Kasumi-1 (cell line): ENCODE results near the gene NAMPT.
A peak's percentile ranks its signal among the peaks of the same experiment; 100 is the strongest.
"Not testable (repeated sequence)": the region's sequence is repeated elsewhere in the genome, so short reads cannot be mapped to it uniquely, and the experiment has no call there.

ENCODE experiments used
- DNase-seq, 2 experiments: peaks; one replicate each; lab custom pipeline; 2025; lab: John Stamatoyannopoulos, UW

The NAMPT gene

GRCh38 chr7:106284714-106285050 is at the start of gene NAMPT:
Gene NAMPT, minus strand, starts transcription at chr7:106284983. Its CDS starts 99 bp downstream, at chr7:106284884.
- no peak for DNase-seq

DNA sequence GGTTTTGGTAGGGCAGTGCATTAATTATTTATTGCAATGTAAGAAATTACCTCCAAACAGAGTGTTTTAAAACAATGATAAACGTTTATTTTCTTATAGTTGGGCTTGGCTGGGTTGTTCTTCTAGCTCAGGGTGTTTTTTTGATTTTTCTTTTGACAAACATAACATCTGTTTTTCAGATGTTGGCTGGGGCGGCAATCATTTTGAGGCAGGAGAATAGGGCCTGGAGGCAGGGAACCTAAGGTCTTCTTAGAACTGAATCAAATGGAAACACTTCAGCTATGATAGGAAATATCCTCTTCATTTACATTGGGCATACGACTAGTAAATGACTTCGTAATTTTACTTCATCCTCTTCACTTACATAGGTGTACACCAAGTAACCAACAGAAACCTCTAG is 47.4 kb upstream of the NAMPT start:
- no peak for DNase-seq

DNA sequence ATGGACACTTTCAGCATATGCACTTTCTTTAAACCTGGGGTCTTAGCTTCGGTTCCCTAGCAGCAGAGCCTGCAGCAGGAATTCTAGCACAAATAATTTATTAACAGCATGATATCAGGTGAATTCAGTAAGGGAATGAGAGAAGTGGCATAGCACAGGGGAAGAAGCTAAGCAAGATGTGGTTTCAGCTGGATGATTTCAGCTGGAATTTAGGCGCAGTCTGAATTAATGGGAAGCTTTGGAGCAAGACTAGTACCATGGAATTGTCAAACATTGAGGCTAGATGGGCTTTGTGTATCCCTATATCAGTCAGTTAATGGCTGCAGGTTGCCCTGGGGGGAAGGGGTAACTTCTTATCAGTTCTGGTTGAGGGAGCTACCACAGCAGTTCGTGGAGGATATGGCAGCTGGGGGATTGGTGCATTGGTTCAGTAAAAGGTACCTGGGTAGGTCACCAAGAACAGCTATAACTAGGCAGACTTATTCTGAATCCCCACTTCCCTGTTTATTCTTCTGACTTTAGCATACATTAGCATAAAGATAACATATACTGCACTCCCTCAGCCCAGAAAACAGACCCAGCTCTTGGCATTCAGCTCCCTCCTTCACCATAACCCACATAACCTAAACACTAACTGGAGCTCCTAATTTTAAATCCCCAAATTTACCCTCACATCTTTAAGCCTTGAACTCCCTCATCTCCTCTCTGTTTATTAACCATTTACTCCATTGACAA is 46.8 kb upstream of the NAMPT start:
- DNase-seq = no peak

DNA sequence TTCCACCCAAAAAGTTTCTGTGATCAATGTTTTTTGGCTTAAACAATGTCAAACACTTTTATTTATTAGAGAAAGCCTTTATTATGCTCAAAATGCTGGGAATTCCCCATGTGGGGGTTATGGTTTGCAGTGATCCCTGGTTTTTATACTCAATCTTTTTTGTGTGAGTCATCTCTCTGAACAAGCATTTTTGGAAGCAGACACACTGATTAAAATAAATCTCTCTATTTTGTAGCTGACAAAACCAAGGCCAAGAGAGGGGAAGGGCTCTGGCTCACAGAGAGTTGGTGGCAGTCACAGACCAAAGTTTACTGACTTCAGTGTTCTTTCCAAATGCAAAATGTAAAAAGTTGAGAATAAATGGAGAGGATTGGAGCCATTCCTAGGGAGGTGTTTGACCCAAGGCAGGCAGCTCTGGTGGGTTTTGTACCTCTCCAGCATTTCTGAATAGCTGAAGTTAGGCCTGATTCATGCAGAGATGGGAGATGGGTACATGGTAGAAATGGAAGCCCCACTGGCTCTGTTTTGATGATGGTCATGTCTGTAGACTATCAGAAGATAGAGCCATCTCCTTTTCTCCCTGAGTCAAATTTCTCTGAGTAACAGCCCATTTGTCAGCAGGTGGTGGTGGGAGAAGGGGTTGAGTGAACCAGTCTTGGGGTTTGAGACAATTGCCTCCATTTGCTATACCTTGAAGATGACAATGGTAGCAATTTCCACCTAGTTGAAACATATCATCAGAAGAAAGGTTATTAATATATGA is 45.4 kb upstream of the NAMPT start:
- no peak for DNase-seq

- DNase-seq = no peak
Measured at GRCh38 chr7:106329408-106329807, 44.6 kb upstream of the NAMPT start.

DNA sequence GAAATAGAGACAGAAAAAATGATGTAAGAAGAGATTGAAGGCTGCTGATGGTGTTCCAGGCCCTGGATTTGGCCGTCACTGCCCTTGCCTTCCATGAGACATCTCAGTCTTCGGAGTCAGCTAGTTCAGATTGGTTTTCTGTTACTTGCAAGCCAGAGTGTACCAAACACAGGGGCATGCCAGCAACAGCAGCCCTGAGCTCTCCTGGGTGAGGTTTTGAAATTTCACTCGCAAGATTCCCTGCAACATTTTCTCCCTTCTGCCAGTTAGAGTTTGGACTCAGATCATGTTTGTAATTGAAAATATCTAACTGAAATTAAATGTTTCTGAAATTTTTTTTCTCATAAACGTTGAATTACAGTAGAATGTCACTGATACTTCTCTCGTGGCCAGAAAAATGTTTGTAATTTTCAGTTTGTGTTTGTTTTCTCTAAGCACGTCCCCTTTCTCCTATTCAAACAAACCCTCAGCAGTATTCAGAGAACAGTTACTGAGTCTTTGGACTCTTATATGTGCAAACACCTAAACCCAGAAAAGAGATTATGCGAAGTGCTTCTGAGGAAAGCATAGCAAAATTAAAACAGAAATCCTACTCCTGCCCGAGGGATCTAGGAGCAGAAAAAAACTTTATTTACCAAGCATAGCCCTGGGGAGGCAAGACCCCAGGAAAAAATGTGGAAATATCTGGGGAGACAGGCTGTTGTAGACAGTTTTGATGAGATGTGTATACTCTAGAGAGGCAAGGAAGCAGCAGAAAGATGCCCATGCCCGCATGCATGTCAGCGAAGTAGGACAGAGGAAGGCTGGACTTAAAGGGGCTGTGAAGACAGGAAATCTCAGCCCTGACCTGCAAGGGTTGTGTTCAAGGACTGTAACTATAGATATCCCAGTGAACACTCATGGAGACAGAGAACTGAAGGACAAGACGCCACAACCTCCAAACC is 43.0 kb upstream of the NAMPT start:
- no peak for DNase-seq

DNA sequence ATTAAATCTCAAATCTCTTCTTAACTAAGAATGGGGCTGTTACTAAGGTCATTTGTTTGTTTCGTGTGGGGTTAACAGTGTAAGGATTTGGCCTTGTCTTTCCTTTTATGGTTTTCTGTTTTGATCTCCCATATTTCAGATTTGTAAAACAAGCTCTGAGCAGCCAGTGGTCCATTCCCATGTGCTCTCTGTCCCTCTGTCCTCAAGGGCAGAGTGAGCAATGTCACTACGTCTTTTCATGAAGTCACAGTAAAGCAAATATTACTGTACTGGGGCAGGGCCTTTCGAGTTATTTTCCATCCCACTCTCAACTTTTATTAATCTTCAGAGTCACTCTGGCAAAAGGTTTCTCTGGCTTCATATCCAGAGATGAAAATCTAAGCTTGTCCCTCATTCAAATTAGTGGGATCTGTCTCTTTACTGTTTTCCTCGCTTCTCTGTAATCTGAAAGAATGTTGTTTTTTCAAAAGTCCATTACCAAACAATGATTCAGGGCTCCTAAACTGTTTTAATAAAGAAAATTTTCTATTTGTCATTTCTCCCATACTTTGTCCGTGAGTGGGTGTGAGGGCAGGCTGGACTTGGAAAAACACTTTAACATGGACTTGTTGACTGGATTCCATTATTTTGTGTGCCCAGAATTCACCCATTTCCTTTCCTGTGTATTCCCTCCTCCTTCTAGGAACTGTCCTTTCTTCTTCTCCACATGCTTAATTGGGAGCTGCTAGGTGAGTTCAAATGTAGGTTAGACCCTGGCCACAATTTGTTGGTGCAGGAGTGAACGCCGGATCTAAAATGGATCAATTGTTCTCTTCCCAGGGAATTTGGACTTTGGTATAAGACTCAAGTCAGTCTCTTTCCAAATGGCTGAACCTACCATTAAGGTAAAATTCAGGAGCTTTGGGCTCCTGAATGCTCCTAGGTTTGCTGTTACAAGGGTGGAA is 42.1 kb upstream of the NAMPT start:
- DNase-seq = no peak

DNA sequence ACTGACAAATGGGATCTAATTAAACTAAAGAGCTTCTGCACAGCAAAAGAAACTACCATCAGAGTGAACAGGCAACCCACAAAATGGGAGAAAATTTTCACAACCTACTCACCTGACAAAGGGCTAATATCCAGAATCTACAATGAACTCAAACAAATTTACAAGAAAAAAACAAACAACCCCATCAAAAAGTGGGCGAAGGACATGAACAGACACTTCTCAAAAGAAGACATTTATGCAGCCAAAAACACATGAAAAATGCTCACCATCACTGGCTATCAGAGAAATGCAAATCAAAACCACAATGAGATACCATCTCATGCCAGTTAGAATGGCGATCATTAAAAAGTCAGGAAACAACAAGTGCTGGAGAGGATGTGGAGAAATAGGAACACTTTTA is 39.7 kb upstream of the NAMPT start:
- not testable (repeated sequence) for DNase-seq

GRCh38 chr7:106320254-106320770 is 35.5 kb upstream of the NAMPT start:
- not testable (repeated sequence) for DNase-seq

DNA sequence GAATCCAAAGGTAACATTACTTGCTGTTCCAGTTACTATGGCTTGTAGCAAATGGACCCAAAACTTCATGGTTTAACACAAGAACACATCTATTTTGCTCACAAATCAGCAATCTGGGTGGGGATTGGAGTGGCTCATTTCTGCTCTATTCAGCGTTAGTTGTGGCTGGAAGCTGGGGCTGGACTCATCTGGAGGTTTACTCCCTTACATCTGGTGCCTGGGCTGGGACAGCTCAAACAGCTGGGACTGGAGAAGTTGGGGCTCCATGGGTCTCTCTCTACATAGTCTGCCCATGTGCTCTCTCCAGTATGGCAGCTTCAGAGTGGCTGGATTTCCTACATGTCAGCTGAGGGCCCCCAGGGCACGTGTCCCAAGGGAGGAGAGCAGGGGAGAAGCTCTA is 33.7 kb upstream of the NAMPT start:
- no peak for DNase-seq

DNA sequence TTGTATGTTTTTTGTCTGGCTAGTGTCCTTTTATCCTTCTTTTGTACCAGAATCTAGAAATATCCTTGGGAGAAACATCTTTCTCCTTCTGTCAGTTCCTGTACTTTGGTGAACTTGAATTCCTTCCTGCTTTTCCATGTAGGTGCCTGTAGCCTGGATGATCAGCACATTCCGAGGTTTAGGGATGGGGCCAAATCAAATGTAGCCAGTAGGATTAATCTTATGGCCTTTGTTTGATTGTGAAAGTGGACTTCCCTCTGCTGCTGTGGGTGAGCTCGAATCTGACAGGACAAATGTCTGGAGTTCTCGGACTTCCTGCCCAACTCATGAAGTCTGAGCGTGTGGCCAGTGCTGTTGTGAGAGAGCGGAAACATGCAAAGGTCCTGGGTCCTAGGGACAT is 33.2 kb upstream of the NAMPT start:
- no peak for DNase-seq

DNA sequence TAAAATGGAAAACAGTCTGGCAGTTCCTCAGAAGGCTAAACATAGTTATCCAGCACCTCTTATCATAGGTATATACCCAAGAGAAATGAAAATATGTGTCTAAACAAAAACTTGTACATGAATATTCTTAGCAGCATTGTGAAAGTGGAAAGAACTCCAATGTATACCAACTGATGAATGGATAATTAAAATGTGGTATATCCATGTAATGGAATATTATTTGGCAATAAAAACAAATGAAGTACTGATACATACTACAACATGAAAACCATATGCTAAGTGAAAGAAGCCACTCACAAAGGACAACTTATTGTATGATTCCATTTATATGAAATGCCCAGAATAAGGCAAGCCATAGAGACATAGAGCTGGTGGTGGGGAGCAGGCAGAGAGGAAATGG is 32.2 kb upstream of the NAMPT start:
- no peak for DNase-seq

DNA sequence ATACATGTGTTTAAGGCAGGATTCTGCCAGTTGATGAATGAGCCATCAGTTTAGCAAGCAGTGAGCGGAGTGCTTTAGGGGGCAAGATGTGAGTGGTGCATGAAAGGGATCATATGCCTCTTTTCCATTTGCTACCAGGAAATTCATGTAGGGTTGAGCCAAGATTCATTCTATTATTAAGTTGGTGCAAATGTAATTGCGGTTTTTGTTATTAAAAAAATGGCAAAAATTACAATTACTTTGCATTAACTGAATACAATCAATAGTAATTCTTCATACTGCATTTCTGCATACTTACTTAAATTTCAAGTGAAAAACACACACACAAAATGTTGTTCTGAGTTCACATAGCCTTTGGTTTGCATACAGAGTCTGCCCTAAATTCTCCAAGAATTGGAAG is 30.1 kb upstream of the NAMPT start:
- DNase-seq = no peak

DNA sequence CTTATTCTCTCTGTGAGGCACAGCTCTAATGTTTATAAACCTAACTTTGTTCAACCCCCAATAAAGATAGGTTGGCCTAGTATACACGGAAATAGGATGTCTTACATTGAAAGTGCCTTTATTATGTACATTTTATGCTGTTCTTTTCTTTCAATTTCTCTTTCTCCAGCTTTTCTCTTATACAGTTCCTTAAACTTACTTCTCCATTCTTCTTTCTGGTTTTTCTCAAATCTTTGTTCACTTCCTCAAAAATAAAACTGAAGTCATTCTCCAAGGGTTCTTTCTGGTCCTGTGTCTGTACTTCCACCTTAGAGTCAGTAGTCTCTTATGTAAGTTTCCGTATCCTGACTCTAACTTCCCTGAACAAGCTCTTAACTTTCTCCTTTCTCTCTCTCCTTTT is 29.2 kb upstream of the NAMPT start:
- DNase-seq = peak; percentile 95 to 98

DNA sequence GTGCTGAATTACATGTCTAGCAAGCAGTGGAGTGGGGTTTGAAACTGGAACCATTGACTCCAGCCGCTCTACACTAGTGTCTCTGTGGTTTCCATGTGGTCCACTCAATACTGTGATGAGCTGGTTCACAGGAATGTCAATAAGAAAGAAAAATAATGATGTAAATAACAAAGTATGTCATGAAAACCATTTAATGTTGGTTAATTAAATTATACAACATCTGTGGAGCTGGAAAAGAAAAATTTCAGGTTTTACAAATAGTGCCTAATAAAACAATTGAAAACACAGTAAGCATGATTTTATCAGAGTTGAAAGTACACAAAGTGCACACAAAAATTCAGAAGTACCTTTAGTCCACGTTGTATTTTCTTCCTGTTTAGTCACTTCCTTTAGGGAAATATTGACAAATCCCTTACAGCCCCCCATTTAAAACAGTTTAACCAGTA is 28.7 kb upstream of the NAMPT start:
- DNase-seq = peak in 1 of 2 experiments; percentile 4

DNA sequence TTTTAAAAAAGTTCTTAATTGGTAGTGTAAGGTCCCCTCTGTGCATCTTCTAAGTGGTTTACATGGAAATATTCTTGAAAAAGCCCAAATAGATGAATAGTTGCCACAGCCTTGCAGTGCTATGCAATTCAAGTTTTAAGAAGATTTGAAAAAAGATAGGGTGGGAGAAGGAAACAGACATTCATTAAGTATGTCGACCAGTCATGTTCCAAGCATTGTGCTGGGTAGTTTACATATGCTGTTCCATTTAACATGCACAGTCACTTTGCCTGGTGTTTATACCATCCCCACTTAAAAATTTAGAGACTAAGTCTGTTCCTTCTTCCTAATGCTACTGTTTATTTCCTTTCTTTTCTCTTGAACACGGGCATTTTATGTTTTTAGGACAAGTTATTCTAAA is 28.1 kb upstream of the NAMPT start:
- DNase-seq = no peak

DNA sequence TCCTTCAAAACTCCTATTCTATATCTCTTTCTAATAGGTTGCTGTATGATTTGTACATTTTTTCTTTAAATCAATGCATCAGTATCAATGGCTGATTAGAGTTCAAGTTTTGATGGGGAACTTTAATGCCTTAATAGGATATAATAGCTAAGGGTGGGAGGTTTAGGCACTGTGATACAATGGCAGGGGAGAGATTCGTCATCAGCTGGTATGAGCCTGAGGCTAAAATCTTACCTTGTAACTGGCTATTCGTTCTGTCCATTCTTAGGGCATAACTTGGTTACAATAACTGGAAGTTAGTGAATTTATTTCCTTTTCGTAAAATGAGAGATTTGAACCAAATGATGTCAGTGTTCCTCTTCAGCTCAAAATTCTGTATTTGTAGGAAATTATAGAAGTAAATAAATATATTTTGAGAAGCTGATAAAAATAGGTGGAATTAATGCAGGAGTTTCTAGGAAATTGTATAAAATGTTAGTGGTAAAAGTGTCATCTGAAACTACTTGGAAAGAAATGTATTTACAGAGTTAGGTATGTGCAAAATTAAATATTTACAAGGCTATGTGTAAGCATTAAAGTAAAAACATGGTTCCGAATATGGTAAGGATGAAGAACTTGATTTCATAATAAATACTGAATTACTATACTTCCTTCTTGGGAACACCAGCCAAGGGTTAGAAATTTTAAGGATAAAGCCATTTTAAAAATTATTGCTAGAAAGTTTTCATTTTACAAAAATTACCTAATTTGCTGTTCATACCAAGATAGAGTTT is 27.5 kb upstream of the NAMPT start:
- DNase-seq = no peak

GRCh38 chr7:106309362-106309761 is 24.6 kb upstream of the NAMPT start:
- DNase-seq = no peak

GRCh38 chr7:106306256-106306655 is 21.5 kb upstream of the NAMPT start:
- no peak for DNase-seq

GRCh38 chr7:106305732-106306131 is 20.9 kb upstream of the NAMPT start:
- no peak for DNase-seq
